ENCODE measurements around the gene TMSB4X.

- TF ChIP-seq CTCF (IDR thresholded peaks at IDR 0.05; ENCODE audit: insufficient read depth, low read depth, low read length): no peak
- TF ChIP-seq EZH2 (IDR thresholded peaks at IDR 0.05; ENCODE audit: insufficient read depth, low read length): no peak
These were observed 7.0 kb upstream of the TMSB4X start for GRCh38 chrX:12967711-12968465.

All from astrocyte (in vitro differentiated cells and primary cell).